ENCODE measurements around the gene TRIM29. TPM values are rescaled to one million over a fixed set of nuclear protein-coding genes. Genes with fewer than 3 reads are reported as not detected.

TRIM29 gene
- total RNA-seq, 1 experiment from 2014 or later, result 0.17 TPM

DNA sequence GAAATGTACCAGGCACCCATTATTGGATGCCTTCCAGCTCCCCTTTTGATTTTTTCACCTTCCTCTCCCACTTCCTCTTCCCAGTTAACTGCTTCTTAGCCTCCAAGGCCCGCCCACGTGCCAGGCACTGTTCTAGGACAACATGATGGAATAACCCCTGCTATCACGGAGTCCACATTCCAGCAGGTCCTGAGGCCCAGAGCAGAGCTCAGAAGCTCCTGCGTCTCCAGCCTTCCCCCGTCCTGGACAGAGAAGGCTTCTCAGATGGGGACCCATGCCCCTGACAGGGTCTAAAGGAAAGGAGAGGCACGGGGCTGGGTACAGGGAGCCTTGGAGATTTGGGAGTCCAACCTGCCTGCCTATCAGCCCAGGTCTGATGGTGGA, 29.1 kb downstream of the TRIM29 start:
- DNase-seq, result no peak
- no peak overlapping the region for H3K4me3 ChIP-seq (ENCODE audit: insufficient read depth, low read depth, low read length)
- H3K36me3 ChIP-seq (replicated peaks; ENCODE audit: control insufficient read depth, insufficient read depth, low read length), result no peaks in the 10 kb centered on the region
- H3K27me3 ChIP-seq (ENCODE audit: control insufficient read depth, insufficient read depth, low read length), result peaks cover 2% of the 10 kb centered on the region

GRCh38 chr11:120108154-120108784, 29.6 kb downstream of the TRIM29 start:
- peak; percentile 98 for DNase-seq
- no peaks in the 10 kb centered on the region for H3K36me3 ChIP-seq (replicated peaks; ENCODE audit: control insufficient read depth, insufficient read depth, low read length)
- peaks cover 2% of the 10 kb centered on the region for H3K27me3 ChIP-seq (ENCODE audit: control insufficient read depth, insufficient read depth, low read length)
- no peak overlapping the region for H3K4me3 ChIP-seq (ENCODE audit: insufficient read depth, low read depth, low read length)

DNA sequence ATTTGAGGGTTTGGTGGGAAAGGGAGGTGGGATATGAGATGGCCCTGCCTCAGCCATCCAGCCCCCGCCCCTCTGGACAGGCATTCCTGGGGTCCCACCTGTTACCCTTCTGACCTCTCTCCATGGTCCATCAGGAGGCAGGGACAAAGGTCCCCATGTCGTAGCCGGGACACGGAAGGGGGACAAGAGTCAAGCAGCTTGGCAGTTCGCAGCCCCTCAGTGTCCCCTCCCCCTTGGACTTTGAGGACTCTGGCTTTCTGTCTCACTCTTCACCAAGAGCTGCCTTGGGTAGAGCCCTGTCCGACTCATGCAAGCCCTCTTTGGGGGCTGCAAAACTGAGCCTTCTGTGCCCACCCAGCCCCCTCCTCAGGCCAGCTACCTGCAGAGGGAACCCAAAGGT, 30.2 kb downstream of the TRIM29 start:
- DNase-seq, result no peak

GRCh38 chr11:120106354-120107150, 31.4 kb downstream of the TRIM29 start:
- Histone ChIP-seq H3K36me3 (replicated peaks; ENCODE audit: control insufficient read depth, insufficient read depth, low read length) (no peaks in the 10 kb centered on the region), H3K27me3 (ENCODE audit: control insufficient read depth, insufficient read depth, low read length) (no peaks in the 10 kb centered on the region; the same call in 1 of the 2 replicates), H3K4me3 (ENCODE audit: insufficient read depth, low read depth, low read length) (no peak overlapping the region)
- no peak for DNase-seq

More for the DNA sequence above, 30.2 kb downstream of the TRIM29 start:
- Histone ChIP-seq H3K27me3 (ENCODE audit: control insufficient read depth, insufficient read depth, low read length) (peaks cover 2% of the 10 kb centered on the region), H3K36me3 (replicated peaks; ENCODE audit: control insufficient read depth, insufficient read depth, low read length) (no peaks in the 10 kb centered on the region), H3K4me3 (ENCODE audit: insufficient read depth, low read depth, low read length) (no peak overlapping the region)

DNA sequence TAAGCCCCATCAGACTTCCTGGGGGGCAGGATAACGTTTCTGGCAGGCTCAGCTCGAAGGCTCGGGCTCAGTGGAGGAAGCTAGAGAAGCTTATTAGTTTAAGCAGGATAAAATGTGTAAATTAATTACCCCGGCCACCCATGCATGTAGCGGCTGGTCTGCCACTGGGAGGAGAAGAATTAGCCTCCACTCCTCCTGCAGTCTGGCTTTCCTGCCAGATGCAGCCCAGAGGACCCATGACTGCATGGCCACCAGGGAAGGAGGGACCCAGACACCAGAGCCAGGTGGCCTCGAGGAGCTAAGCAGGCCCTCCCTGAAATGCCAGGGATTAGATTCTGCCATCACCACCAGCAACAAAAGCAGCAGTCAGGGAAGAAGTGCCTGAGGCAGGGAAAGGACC, 32.3 kb downstream of the TRIM29 start:
- DNase-seq, result no peak
- H3K4me3 ChIP-seq (ENCODE audit: insufficient read depth, low read depth, low read length), result no peak overlapping the region
- H3K27me3 ChIP-seq (ENCODE audit: control insufficient read depth, insufficient read depth, low read length), result no peaks in the 10 kb centered on the region

GRCh38 chr11:120104041-120104565, 33.8 kb downstream of the TRIM29 start:
- Histone ChIP-seq H3K36me3 (replicated peaks; ENCODE audit: control insufficient read depth, insufficient read depth, low read length) (no peaks in the 10 kb centered on the region), H3K27me3 (ENCODE audit: control insufficient read depth, insufficient read depth, low read length) (no peaks in the 10 kb centered on the region), H3K4me3 (ENCODE audit: insufficient read depth, low read depth, low read length) (no peak overlapping the region)
- DNase-seq, result no peak

More for the DNA sequence above, 32.3 kb downstream of the TRIM29 start:
- no peaks in the 10 kb centered on the region for H3K36me3 ChIP-seq (replicated peaks; ENCODE audit: control insufficient read depth, insufficient read depth, low read length)

- DNase-seq, result no peak
- no peaks in the 10 kb centered on the region for H3K36me3 ChIP-seq (replicated peaks; ENCODE audit: control insufficient read depth, insufficient read depth, low read length)
- H3K27me3 ChIP-seq (ENCODE audit: control insufficient read depth, insufficient read depth, low read length), result no peaks in the 10 kb centered on the region
- no peak overlapping the region for H3K4me3 ChIP-seq (ENCODE audit: insufficient read depth, low read depth, low read length)
Measured at GRCh38 chr11:120102864-120103122, 35.1 kb downstream of the TRIM29 start.

DNA sequence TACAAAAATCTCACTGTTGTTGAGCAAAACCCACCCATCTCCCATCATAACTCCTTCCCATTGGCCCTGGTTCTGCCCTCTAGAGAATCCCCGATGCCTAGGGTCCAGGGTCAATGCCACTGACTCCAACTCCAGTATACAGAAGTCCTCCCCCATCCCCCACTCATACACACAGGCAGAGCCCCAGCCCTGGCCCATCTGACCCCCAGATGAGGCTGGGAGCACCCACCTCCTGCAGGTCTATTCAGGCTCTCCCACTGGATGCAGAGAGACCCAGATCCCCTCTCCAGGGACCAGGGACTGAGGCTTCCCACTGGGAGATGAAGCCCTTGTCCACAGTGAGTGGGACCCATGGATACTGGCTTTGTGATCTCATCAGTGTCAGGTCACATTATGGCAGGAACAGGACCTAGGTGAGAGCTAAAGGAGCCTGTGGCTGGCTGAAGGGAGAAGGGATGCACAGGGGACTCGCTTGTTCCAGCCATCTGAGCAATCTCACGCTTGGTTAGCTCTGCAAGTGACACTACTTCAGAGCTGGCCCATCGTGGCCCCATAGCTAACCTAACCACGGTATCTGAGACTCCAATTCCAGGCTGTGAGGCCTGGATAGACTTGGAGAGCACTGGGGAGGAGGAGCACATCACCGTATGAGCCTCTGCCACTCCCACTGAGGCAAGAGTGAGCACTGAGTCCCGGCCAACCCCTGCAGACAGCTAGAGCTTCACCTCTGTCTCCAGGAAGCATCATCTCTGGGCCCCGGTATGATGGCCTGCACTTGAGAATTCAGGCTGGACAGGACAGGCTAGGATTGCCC, 35.7 kb downstream of the TRIM29 start:
- no peak for DNase-seq
- Histone ChIP-seq H3K27me3 (ENCODE audit: control insufficient read depth, insufficient read depth, low read length) (no peaks in the 10 kb centered on the region), H3K4me3 (ENCODE audit: insufficient read depth, low read depth, low read length) (no peak overlapping the region), H3K36me3 (replicated peaks; ENCODE audit: control insufficient read depth, insufficient read depth, low read length) (no peaks in the 10 kb centered on the region)

DNA sequence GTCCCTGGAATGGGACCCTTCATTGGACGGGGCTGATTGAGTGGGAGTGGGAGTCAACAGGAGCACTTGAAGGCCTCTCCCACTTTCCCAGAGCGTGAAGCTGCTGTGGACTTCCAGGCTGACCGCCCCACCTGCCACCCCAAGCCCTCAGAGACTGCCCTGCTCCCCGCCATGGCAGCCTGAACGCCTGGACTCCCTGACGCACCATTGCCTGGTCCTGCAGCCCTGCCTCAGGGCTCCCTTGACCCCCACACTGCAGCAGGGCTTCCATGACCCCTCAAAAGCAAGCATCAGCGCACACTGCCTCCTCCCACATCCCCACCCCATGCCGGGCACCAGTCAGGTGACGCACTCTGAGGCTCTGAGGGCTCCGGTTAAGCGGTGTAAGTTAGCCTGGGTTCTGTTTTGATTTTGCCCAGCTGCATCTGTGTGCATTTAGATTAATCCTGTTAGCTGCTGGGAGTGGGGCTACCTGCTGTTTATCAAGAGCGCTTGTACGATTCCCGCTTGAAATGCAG, 39.4 kb downstream of the TRIM29 start:
- no peaks in the 10 kb centered on the region for H3K36me3 ChIP-seq (replicated peaks; ENCODE audit: control insufficient read depth, insufficient read depth, low read length)
- DNase-seq, result no peak
- H3K27me3 ChIP-seq (ENCODE audit: control insufficient read depth, insufficient read depth, low read length), result no peaks in the 10 kb centered on the region
- no peak overlapping the region for H3K4me3 ChIP-seq (ENCODE audit: insufficient read depth, low read depth, low read length)

DNA sequence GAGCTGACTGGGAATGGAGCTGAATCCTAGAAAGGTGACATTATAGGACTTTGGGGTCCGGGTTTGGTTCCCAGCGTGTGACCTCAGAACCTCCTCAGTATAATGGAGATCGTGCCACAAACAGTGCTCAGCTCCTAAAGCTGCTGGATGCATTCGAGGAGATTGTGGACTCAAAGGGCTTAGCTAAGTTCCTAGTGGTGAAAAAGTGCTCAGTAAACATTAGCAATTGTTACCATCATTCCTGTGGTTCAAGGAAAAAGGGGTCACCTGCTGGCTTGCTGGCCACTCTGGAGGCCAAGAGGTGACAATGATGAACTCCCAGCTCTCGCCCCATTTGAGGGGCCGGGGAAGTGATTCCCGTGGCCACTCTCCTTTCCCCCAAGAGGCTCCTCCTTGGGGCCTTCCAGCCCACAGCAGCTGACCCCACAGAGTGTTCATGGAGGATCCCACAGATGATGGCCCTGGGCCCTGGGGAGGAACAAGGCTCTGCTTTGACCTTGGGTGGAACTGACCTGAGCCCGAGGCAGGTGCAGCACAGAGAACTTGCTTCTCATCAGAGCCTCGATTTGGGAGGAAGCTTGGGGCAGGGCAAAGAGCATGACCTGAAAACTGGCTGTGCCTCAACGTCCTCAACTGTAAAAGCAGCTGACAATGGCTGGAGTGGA, 40.1 kb downstream of the TRIM29 start:
- H3K36me3 ChIP-seq (replicated peaks; ENCODE audit: control insufficient read depth, insufficient read depth, low read length), result no peaks in the 10 kb centered on the region
- no peak overlapping the region for H3K4me3 ChIP-seq (ENCODE audit: insufficient read depth, low read depth, low read length)
- H3K27me3 ChIP-seq (ENCODE audit: control insufficient read depth, insufficient read depth, low read length), result no peaks in the 10 kb centered on the region
- DNase-seq, result no peak

GRCh38 chr11:120096369-120097191, 41.3 kb downstream of the TRIM29 start:
- Histone ChIP-seq H3K36me3 (replicated peaks; ENCODE audit: control insufficient read depth, insufficient read depth, low read length) (no peaks in the 10 kb centered on the region), H3K27me3 (ENCODE audit: control insufficient read depth, insufficient read depth, low read length) (no peaks in the 10 kb centered on the region), H3K4me3 (ENCODE audit: insufficient read depth, low read depth, low read length) (no peak overlapping the region)
- no peak for DNase-seq

DNA sequence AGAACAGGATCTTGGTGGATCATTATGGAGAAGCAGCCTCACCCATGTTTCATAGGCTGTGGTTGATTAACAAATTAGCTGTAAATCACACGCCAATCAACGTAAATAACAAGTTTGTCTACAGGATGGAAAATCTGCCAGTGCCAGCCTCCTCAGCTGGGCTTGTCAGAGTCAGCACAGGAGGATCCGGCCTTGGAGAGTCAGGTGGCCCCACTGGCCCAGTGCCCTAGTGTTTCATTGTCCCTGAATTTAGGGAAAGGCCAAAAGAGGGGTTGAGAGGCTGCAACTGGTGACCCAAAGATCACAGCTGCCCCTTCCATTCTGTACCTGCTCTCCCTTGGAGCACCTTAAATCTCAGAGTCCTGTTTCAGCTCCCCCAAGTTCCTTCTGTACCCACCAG, 42.4 kb downstream of the TRIM29 start:
- H3K4me3 ChIP-seq (ENCODE audit: insufficient read depth, low read depth, low read length), result no peak overlapping the region
- H3K36me3 ChIP-seq (replicated peaks; ENCODE audit: control insufficient read depth, insufficient read depth, low read length), result no peaks in the 10 kb centered on the region
- no peaks in the 10 kb centered on the region for H3K27me3 ChIP-seq (ENCODE audit: control insufficient read depth, insufficient read depth, low read length)
- DNase-seq, result no peak

GRCh38 chr11:120091701-120092100, 46.2 kb downstream of the TRIM29 start:
- no peak for DNase-seq
- Histone ChIP-seq H3K27me3 (ENCODE audit: control insufficient read depth, insufficient read depth, low read length) (no peaks in the 10 kb centered on the region), H3K36me3 (replicated peaks; ENCODE audit: control insufficient read depth, insufficient read depth, low read length) (no peaks in the 10 kb centered on the region), H3K4me3 (ENCODE audit: insufficient read depth, low read depth, low read length) (no peak overlapping the region)
